ENCODE measurements around the gene SIRT7.

The SIRT7 gene

GRCh38 chr17:81931557-81932332 lies 13.8 kb upstream of the SIRT7 start:
- DNase-seq, result no peak

- no peak for DNase-seq
Measured at GRCh38 chr17:81931189-81931556, 13.2 kb upstream of the SIRT7 start.

- no peak for DNase-seq
Measured at GRCh38 chr17:81930142-81931125, 12.5 kb upstream of the SIRT7 start.

- no peak for DNase-seq
Measured at GRCh38 chr17:81929253-81930141, 11.5 kb upstream of the SIRT7 start.

GRCh38 chr17:81928544-81929252 lies 10.7 kb upstream of the SIRT7 start:
- DNase-seq, result no peak

- DNase-seq, result peak; percentile 91
Measured at GRCh38 chr17:81927653-81928543, 9.9 kb upstream of the SIRT7 start, which contains the start of gene MAFG. Gene MAFG, minus strand, starts transcription at chr17:81927735. Its CDS starts 4,550 bp downstream, at chr17:81923185.

- no peak for DNase-seq
Measured at GRCh38 chr17:81927152-81927652, 9.2 kb upstream of the SIRT7 start.

- peak; percentile 69 for DNase-seq
Measured at GRCh38 chr17:81926451-81927151, 8.6 kb upstream of the SIRT7 start.

GRCh38 chr17:81925860-81926450 lies 8.0 kb upstream of the SIRT7 start:
- no peak for DNase-seq

GRCh38 chr17:81924557-81925532 lies 6.9 kb upstream of the SIRT7 start:
- DNase-seq, result no peak

GRCh38 chr17:81923302-81924260 lies 5.6 kb upstream of the SIRT7 start:
- DNase-seq, result peak; percentile 57

GRCh38 chr17:81922566-81923301 lies 4.8 kb upstream of the SIRT7 start:
- no peak for DNase-seq

GRCh38 chr17:81921996-81922565 lies 4.1 kb upstream of the SIRT7 start:
- no peak for DNase-seq

GRCh38 chr17:81921537-81921862 lies 3.5 kb upstream of the SIRT7 start:
- no peak for DNase-seq

GRCh38 chr17:81920612-81921536 lies 2.9 kb upstream of the SIRT7 start:
- DNase-seq, result peak; percentile 46

Measured in CD4-positive, alpha-beta T cell treated with Interleukin-15 for 1 hour (primary cell).